H1 (cell line): ENCODE data around the gene CTDP1. TPM values are rescaled to one million over a fixed set of nuclear protein-coding genes. Genes with fewer than 3 reads are reported as not detected.

ENCODE experiments used
- GABPA ChIP-seq: IDR thresholded peaks from 2 replicates; pipeline ENCODE4 v1.6.1; 2011; ENCODE audit warnings: mild to moderate bottlenecking, low read length, moderate library complexity, borderline replicate concordance; ENCODE audit not compliant: insufficient read depth
- polyA plus RNA-seq, 7 experiments: library from polyadenylated mRNA; depleted of rRNA in 3 of 7; stranded (reverse) in 5 of 7; unstranded in 2 of 7; fragments of >200 nt in 5 of 7; fragments of 200-250 nt in 2 of 7; gene quantifications; 1 replicate in 5 of 7; 2 replicates in 1 of 7; 4 replicates in 1 of 7; pipeline versions ENCODE4 v1.2.1 to v1.2.3, GENCODE V29; 2011 to 2013; ENCODE audit warnings: missing spikeins in 2 of 7, mixed read lengths in 2 of 7
- total RNA-seq: library from RNA; stranded (reverse); fragmentation: NEBNext Ultra II Directional; extraction: Animal tissue kit (Norgen Biotek cat#: 25700); gene quantifications from 2 replicates; pipeline ENCODE4 v1.2.1, GENCODE V29; 2021

Gene CTDP1
- total and polyA plus RNA-seq, 2 of the 8 experiments (the other 6 are each of a cell fraction or from before 2014, with no cell fraction given): 16.6 to 37.0 TPM

- no peak for TF ChIP-seq GABPA
Observed at GRCh38 chr18:79754022-79754761, 74.6 kb downstream of the CTDP1 start (continued).
